ENCODE data around the gene TNNI3K.
"Not testable (repeated sequence)": the region's sequence is repeated elsewhere in the genome, so short reads cannot be mapped to it uniquely, and the experiment has no call there.

Gene TNNI3K, protein sequence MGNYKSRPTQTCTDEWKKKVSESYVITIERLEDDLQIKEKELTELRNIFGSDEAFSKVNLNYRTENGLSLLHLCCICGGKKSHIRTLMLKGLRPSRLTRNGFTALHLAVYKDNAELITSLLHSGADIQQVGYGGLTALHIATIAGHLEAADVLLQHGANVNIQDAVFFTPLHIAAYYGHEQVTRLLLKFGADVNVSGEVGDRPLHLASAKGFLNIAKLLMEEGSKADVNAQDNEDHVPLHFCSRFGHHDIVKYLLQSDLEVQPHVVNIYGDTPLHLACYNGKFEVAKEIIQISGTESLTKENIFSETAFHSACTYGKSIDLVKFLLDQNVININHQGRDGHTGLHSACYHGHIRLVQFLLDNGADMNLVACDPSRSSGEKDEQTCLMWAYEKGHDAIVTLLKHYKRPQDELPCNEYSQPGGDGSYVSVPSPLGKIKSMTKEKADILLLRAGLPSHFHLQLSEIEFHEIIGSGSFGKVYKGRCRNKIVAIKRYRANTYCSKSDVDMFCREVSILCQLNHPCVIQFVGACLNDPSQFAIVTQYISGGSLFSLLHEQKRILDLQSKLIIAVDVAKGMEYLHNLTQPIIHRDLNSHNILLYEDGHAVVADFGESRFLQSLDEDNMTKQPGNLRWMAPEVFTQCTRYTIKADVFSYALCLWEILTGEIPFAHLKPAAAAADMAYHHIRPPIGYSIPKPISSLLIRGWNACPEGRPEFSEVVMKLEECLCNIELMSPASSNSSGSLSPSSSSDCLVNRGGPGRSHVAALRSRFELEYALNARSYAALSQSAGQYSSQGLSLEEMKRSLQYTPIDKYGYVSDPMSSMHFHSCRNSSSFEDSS

DNA sequence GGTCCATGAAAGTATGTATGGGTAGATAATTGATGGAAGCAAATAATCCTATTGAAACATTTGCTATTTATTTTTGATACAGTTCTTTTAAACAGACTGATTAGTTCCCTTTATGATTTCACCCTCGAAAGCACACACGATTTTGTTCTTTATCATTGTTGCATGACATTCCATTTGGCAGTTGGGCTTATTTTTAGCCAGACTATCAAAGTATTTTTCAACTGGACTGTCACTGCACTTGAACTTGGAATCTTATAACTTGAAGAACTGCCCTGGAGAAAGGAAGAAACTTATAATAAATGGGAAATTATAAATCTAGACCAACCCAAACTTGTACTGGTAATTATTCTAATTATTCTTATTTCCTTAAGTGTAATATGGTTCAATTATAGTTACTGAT, at the start of gene TNNI3K:
TSS of gene TNNI3K (plus strand) at position 235 of the 400 bp plus-strand sequence. CDS start at position 300, 65 bp downstream.
- no peak for DNase-seq (ENCODE audit: low spot score)

DNA sequence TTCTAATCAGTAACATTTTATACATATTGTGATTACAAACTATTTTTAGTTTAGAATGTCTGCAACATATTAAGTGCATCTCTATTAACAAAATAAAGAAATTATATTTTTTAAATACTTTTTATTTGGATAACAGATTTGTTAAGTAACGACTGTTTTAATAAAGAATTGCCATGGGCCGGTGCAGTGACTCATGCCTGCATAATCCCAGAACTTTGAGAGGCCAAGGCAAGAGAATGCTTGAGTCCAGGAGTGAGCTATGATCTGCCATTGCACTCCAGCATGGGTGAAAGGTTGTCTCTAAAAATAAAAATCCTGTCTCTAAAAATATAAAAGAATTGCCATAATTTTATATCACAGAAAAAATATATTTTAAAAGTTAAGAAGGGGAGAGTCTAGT, 41.3 kb upstream of the TNNI3K start:
- DNase-seq (ENCODE audit: low spot score), result peak; percentile 12

DNA sequence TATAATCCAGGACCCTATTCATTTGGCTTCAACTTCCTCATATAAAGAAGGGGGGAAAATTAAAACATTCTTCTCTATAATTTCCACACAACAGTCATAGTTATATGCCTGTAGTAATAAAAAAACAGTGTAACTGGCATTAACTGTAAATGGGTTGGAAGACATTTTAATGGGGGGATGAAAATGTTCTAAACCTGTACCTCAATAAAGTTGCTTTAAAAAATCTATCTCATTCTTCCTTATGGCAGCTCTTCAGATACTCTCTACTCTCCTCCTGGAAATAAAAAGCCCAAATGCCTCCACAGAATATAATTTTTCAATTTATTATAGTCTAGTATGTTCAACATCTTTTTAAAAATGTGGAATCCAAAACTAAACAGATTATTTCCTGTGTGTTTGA, 39.8 kb upstream of the TNNI3K start:
- DNase-seq (ENCODE audit: low spot score), result no peak

DNA sequence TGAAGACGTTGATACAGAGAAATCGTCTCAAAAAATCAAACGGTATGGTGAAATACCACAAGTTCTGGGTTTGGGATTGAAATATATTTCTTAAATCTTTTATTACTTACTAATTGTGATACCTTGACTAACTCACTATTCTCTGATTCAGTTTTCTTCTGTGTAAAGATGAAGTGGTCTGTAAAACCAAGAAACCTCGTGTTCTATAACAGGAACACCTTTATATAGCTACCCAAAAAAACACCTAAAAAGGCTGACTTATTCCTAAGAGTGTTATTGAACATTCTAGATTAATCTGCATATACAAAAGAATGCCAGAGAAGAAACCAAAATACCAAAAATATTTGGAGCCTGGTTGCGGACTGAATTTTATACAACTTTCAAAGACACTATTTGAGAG, 37.9 kb upstream of the TNNI3K start:
- no peak for DNase-seq (ENCODE audit: low spot score)

DNA sequence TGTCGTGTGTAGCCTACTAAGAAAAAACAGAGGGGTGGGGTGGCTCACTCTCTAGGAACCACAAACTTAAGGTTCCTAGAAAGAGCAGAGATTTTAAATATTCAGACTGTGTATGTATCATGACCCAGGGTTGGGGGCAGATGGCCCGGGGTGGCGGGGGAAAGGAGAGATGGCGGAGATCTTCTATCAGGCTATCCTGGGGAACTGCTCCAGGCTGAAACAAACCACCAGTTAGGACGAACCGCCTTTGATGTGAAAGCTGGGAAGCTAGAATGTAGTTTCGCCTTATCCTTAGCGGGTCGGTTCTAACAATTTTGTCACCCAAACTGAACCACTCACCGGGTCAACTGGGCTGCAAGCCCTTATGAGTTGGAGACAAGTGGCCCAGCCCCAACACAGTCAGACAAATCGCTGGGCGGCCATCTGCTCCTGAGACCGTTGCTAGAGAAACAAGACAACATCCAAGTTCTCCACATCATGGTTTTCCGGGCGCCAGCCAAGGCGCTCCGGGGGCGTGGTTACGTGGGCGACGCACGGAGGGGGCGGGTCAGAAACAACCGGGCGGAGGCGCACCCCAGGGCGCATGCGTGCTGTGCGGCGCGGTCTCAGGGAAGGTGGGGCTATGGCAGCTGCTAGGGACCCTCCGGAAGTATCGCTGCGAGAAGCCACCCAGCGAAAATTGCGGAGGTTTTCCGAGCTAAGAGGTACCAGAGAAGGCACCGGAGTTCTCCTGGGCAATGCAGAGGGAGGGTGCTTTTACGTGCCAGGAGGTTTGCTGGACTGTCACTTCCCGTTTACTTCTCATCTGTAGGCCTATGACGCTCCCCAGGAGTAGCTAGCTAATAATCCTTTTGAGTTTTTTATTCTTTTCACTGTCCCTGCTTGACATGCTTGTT, 37.3 kb upstream of the TNNI3K start, which contains the start of the genes FPGT and LRRIQ3:
TSS of gene FPGT (plus strand) at position 586 of the 896 bp plus-strand sequence. CDS start at position 623, 37 bp downstream.
TSS of gene LRRIQ3 (minus strand) at position 520 of the 896 bp plus-strand sequence. CDS start 14,492 bp downstream, outside the sequence.
- DNase-seq (ENCODE audit: low spot score), result peak; percentile 93

DNA sequence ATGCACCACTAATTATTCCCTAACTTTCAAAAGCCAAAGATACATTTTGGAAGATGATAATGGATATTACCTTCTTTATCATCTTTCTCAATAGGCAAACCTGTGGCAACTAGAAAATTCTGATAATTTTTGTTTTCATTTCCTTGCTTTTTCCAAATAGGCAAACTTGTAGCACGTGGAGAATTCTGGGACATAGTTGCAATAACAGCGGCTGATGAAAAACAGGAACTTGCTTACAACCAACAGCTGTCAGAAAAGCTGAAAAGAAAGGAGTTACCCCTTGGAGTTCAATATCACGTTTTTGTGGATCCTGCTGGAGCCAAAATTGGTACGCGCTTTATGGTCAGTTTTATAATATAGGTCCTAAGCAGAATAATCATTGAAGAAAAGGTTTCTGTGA, 35.7 kb upstream of the TNNI3K start:
- DNase-seq (ENCODE audit: low spot score), result no peak

DNA sequence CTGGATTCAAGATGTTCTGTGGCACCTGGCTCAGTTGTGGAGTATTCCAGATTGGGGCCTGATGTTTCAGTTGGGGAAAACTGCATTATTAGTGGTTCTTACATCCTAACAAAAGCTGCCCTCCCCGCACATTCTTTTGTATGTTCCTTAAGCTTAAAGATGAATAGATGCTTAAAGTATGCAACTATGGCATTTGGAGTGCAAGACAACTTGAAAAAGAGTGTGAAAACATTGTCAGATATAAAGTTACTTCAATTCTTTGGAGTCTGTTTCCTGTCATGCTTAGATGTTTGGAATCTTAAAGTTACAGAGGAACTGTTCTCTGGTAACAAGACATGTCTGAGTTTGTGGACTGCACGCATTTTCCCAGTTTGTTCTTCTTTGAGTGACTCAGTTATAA, 29.9 kb upstream of the TNNI3K start:
- no peak for DNase-seq (ENCODE audit: low spot score)

DNA sequence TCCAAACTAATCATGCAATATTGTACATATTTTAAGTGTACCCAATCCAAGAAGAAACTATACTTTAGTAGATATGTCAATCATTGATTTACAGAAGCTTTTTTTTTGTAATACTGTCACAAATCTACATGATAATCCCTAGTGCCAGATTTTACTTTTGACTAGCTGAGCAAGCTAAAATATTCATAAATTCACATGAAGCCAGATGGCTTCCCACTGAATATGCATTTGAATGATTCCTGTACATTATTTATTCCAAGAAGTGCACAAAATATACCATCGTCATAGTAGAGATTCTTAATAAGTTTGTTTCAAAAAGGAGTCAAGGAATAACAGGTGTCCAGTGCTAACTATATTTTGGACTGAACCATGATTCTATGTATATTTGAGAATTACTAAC, 20.0 kb upstream of the TNNI3K start:
- no peak for DNase-seq (ENCODE audit: low spot score)

DNA sequence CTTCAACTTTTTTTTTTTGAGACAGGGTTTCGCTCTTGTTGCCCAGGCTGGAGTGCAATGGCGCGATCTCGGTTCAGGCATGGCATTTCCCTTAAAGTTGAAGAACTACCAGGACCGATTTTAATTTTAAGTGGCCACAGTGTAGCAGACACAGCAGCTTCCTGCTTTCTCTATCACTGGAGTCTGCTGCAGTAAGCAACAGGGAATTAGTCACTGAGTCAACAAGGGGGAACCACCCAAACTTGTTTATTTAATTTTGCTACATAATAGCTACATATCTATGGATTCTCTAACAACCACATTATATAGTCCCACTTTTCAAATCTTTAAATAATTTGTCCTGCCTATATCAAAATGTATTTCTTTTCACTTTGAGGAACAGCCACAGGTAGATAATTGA, 12.5 kb upstream of the TNNI3K start:
- no peak for DNase-seq (ENCODE audit: low spot score)

DNA sequence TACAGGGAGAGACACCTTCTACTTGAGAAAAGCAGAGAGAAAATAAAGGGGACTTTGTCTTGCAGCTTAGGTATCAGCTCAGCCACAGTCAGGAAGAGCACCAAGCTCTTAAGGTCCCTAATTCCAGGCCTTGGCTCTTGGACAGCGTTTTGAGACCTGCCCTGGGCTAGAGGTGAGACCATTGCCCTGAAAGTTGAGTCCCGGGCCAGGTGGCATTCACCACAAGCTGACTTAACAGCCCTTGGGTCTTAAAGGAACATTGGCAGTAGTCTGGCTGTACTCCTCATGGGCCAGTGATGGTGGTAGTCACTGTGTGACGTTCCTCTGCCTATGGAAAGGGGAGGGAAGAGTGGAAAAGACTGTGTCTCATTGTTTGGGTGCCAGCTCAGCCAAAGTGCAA, 11.7 kb upstream of the TNNI3K start:
- no peak for DNase-seq (ENCODE audit: low spot score)

DNA sequence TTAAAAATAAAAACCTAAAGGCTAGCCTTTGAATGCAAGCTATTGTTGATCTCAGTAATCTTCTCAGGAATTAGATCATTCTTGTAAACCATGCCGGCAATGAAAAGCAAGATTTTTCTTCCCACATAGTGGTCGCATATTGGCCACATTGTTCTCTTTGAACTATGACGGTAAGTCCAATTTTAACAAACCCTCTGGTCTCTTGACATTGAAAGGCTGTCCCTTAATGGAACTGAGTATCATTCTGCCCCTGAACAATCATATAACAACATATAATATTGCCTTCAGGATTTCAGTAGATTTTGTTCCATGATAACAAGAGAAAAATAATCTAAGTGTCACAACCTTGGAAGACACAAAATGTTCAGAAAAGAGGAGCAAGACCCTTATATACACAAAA, 1.3 kb downstream of the TNNI3K start:
- DNase-seq (ENCODE audit: low spot score), result peak; percentile 3

DNA sequence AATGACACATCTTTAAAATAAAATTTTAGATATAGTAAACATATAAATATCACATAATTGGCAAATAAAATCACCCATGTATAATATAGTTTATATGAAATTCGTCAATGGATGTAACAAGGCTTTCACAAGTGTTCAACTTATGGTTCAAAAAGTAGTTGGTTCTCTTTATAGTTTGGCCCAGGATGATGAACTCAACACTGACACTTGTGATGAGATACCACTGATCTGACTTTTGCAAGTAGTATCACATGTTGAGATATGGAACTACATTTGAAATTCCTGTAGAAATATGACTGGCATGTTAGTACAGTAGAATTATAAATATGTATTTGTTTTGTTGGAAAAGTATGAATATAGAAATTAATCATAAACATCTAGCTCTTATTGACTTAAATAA, 1.8 kb downstream of the TNNI3K start:
- no peak for DNase-seq (ENCODE audit: low spot score)

DNA sequence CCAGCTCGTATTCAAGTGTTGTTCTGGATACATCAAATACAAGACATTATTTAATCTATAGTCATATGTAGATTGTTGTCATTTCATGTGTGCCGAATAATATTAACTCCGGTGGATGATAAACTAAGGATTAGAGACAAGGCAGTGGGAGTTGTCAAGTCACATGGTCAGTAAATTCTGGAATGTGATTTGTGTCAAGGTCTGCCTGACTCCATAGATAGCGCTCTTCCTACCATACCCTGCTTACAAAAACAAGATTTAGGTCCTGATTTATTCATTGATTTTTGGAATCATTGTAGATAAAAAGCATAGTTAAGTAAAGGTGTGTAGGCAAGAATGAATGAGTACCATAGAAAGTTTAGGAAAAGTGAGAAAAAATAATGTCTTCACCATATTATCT, 2.6 kb downstream of the TNNI3K start:
- DNase-seq (ENCODE audit: low spot score), result no peak

DNA sequence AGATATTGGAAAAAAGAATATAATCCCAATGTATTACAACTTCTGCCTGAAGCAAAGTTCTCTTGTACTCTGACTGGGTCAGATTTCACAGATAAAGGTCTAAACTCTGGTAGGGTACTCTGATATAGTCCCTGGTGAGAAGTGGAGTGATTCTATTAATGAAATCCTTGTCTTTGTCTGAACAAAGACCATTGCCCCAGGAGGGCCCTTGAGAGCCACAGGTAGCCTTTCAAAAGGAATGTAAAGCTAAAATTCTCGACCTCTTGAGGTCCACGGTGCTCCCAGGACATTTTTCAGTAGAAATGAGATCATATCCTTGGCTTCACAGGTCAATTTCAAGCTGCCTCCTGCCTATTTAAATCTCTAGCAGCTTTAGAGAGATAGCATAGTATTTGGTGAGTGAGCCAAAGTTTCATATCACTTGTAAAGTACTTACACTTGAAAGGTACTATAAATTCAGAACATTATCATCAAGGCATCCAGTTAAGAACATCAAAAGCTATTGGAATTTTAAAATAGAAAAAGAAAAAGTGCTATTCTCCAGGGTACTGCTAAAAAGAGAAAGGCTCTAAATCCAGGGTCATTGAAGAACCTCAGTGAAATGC, 10.1 kb downstream of the TNNI3K start:
- no peak for DNase-seq (ENCODE audit: low spot score)

DNA sequence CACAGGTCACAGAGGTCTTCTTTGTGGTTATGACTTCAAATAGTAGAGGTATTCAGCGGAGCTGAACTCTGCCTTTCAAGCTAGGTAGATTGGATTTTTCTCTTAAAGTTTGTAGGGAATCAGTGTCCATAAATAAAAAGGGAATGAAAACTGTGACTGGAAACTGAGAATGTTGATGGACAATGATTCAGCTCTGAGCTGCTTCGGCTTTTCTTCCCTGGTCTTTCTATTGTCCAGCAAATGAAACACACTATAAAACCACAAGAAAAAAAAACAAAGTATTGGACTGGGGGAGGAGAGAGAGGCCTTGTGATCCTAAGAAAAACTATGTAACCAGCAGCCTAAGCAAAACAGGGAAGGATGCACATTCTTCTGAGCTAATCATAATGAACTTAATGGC, 11.1 kb downstream of the TNNI3K start:
- no peak for DNase-seq (ENCODE audit: low spot score)

DNA sequence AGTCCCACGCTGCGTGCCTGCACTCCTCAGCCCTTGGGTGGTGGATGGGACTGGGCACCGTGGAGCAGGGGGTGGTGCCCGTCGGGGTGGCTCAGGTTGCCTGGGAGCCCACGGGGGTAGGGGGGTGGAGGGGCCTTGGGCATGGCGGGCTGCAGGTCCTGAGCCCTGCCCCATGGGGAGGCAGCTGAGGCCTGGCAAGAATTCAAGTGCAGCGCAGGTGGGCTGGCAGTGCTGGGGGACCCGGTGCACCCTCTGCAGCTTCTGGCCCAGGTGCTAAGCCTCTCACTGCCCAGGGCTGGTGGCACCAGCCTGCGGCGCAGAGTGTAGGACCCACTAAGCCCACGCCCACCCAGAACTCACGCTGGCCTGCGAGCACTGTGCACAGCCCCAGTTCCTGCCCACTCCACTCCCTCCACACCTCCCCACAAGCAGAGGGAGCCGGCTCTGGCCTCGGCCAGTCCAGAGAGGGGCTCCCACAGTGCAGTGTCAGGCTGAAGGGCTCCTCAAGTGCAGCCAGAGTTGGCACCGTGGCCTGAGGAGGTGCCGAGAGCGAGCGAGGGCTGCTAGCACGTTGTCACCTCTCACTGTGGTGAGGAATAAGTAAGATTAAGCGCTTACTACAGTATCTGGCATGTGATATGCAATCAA, 12.8 kb downstream of the TNNI3K start:
- DNase-seq (ENCODE audit: low spot score), result no peak

DNA sequence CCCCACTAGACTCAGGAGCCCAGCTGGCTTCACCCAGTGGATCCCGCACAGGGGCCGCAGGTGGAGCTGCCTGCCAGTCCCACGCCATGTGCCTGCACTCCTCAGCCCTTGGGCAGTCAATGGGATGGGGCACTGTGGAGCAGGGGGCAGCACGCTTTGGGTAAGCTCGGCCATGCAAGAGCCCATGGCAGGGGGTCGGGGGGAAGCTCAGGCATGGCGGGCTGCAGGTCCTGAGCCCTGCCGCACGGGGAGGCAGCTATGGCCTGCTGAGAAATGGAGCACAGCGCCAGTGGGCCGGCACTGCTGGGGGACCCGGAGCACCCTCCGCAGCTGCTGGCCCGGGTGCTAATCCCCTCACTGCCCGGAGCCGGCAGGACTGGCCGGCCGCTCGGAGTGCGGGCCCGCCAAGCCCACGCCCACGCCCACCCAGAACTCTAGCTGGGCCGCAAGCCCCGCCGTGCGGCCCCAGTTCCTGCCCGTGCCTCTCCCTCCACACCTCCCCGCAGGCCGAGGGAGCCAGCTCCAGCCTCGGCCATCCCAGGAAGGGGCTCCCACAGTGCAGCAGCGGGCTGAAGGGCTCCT, 18.1 kb downstream of the TNNI3K start:
- not testable (repeated sequence) for DNase-seq (ENCODE audit: low spot score)

DNA sequence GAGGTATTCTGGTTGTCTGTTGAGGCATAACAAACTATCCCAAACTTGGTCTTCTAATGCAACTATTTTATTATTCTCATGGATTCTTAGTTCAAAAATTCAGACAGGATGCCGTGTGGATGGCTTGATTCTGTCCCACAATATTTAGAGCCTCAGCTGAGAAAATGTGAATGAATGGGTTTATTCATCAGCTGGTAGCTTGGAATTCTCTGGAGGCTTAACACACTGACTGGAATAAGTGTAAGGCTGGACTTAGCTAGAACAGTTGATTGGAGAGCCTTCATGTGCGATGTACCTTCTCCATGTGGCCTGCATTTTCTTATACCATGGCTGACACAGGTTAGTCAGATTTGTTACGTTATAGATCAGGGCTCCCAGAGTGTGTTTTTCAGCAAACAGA, 30.8 kb downstream of the TNNI3K start:
- peak; percentile 46 for DNase-seq (ENCODE audit: low spot score)

DNA sequence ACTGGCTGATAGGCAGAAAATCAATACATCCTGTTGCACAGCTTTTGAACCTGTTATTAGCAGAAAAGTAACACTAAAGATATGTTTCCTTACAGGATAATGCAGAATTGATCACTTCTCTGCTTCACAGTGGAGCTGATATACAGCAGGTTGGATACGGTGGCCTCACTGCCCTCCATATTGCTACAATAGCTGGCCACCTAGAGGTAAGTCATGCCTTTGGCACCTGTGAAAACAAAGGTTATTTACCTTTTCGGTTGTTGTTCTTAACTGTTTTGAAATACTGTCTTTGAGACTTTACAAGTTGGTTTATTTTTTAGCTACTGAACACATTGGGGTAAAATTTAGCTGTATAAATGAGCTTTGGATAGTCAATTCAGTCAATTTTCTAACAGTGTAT, 36.3 kb downstream of the TNNI3K start:
- DNase-seq (ENCODE audit: low spot score), result no peak

DNA sequence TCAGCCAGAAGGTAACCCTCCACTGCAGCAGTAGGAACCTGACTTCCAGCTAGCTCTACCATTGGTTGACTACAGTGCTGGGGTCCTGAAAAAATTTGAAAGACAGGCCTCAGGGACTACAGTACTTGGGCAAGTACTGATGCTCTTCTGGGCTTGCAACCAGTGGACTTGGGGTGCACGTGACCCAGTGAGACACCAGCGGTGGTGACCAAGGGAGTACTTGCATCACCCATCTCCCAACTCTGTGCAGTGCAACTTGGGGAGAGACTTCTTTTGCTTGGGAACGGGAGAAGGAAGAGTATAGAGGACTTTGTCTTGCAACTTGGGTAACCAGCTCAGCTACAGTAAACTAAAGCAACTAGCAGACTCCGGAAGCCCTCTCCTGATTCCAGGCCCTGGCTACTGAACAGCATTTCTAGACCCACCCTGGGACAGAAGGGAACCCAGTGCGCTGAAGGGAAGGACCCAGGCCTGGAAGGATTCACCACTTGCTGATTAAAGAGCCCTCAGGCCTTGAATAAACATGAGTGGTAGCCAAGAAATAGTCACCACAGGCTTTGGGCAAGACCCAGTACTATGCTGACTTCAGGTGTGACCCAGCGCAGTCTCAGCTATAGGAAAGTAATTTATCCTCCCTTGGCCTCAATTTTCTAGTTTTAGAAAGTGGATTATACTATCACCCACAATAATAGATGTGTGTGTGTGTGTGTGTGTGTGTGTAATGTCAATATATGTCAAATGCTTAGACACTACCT, 45.6 kb downstream of the TNNI3K start:
- no peak for DNase-seq (ENCODE audit: low spot score)

All from COLO829 (cell line).